ENCODE data around the gene KLHL1. TPM values are rescaled to one million over a fixed set of nuclear protein-coding genes. Genes with fewer than 3 reads are reported as not detected.

Gene KLHL1
- polyA plus RNA-seq, 3 donors: not detected

DNA sequence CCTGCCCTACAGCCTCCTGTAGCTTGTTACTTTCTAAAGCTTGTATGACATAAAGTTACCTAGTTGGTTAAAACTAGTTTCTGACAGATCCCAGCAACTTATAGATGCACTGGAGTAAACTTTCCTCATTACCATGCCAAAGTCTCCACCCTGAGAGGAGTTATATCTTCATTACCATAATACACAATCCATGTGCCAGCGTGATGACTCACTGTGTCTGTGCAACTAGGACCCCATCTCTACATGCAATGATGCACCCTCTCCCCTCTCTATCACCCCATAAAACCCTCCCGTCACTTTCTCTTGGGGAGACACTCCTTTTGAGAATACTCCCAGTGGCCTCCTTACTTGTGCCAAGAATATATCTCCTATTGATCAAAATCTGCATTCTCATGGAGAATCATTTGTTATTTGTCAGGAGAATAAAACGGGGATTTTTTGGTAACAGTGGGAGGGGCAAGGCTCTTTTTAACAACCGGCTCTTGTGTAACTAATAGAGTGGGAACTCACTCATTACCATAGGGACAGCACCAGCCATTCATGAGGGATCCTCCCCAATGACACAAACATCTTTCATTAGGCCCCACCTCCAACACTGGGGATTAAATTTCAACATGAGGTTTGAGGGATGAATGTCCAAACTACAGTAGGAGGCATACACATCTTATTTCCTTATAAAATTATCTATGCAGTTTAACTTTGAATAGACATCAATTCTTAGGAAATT is 235.8 kb downstream of the KLHL1 start:
- Histone ChIP-seq H3K79me2 (ENCODE audit: insufficient read depth, low read length) (no peaks in the 10 kb centered on the region), H4K20me1 (ENCODE audit: insufficient read depth, low read length) (no peaks in the 10 kb centered on the region), H3K36me3 (replicated peaks in 1 of 2; ENCODE audit: control insufficient read depth in 1 of 2, insufficient read depth in 2 of 2, low read length in 2 of 2) (no peaks in the 10 kb centered on the region), H3K9ac (ENCODE audit: insufficient read depth, low read length, poor library complexity, severe bottlenecking) (no peak overlapping the region), H2AFZ (ENCODE audit: insufficient read depth, low read depth, low read length, poor library complexity, severe bottlenecking) (no peak overlapping the region), H3K4me3 (replicated peaks in 1 of 3; ENCODE audit: low read depth in 2 of 3, low read length in 3 of 3) (no peak overlapping the region), H3K4me1 (ENCODE audit: control insufficient read depth in 1 of 2, insufficient read depth in 2 of 2, low read length in 2 of 2) (no peaks in the 10 kb centered on the region), H3K27ac (ENCODE audit: low read depth in 1 of 2, low read length in 2 of 2) (no peak overlapping the region), H3K9me3 (replicated peaks in 1 of 2; ENCODE audit: control insufficient read depth in 1 of 2, insufficient read depth in 1 of 2, low read length in 2 of 2) (no peaks in the 10 kb centered on the region), H3K4me2 (replicated peaks; ENCODE audit: extremely low read depth, low read length, poor library complexity, severe bottlenecking) (no peak overlapping the region), H3K27me3 (ENCODE audit: control insufficient read depth in 2 of 2, insufficient read depth in 2 of 2, low read length in 2 of 2) (no peaks in the 10 kb centered on the region)
- H3K36me3 Mint-ChIP-seq: no peaks in the 10 kb centered on the region
- no peak for TF ChIP-seq CTCF (IDR thresholded peaks at IDR 0.05)
- no peaks in the 10 kb centered on the region for H3K4me1 Mint-ChIP-seq
- DNase-seq: no peak
- H3K9me3 Mint-ChIP-seq: peaks cover 0 to 2% (median 0%) of the 10 kb centered on the region in 7 donors
- no peak overlapping the region for H3K27ac Mint-ChIP-seq
- no peak overlapping the region for H3K4me3 Mint-ChIP-seq
- intact Hi-C loops (cut with micrococcal nuclease): no loop called here
- WGBS (ENCODE audit: insufficient coverage): 88% methylated on average over 1 of the region's 4 CpGs
- H3K27me3 Mint-ChIP-seq (ENCODE audit: low read depth in 3 of 3): no peaks in the 10 kb centered on the region

DNA sequence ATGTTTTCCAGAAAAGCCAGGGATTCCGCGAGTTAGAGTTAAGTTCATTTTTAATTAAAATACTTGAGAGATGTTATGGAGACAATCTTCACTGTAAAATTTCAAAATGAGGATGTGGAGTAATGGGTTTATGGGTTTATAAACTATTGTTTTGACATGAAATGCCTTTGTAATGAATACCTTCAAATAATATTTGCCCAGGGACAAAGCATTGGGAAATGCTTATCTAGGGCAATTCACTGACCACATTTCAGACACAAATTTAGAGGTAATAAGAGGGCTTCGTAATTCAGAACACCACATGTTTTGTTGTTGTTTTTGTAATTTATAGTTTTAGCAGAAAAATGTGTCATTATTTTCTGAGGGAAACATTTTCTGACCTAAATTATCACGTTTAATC is 241.7 kb downstream of the KLHL1 start:
- no peak overlapping the region for H3K4me2 ChIP-seq (replicated peaks; ENCODE audit: extremely low read depth, low read length, poor library complexity, severe bottlenecking)
- H3K27ac ChIP-seq (ENCODE audit: low read depth in 1 of 2, low read length in 2 of 2): no peak overlapping the region
- H3K4me3 Mint-ChIP-seq: no peak overlapping the region
- no peak overlapping the region for H3K4me3 ChIP-seq (replicated peaks in 1 of 3; ENCODE audit: low read depth in 2 of 3, low read length in 3 of 3)
- H3K79me2 ChIP-seq (ENCODE audit: insufficient read depth, low read length): no peaks in the 10 kb centered on the region
- no peaks in the 10 kb centered on the region for H3K4me1 ChIP-seq (ENCODE audit: control insufficient read depth in 1 of 2, insufficient read depth in 2 of 2, low read length in 2 of 2)
- H3K27me3 ChIP-seq (ENCODE audit: control insufficient read depth in 2 of 2, insufficient read depth in 2 of 2, low read length in 2 of 2): no peaks in the 10 kb centered on the region
- no peak for DNase-seq
- no peaks in the 10 kb centered on the region for H3K9me3 ChIP-seq (replicated peaks in 1 of 2; ENCODE audit: control insufficient read depth in 1 of 2, insufficient read depth in 1 of 2, low read length in 2 of 2)
- WGBS (ENCODE audit: insufficient coverage): no CpG with 5 or more reads among the region's 4 CpGs
- H3K27me3 Mint-ChIP-seq (ENCODE audit: low read depth in 3 of 3): no peaks in the 10 kb centered on the region
- no peaks in the 10 kb centered on the region for H3K36me3 ChIP-seq (replicated peaks in 1 of 2; ENCODE audit: control insufficient read depth in 1 of 2, insufficient read depth in 2 of 2, low read length in 2 of 2)
- H3K9me3 Mint-ChIP-seq: peaks cover 0 to 2% (median 0%) of the 10 kb centered on the region in 7 donors
- H3K9ac ChIP-seq (ENCODE audit: insufficient read depth, low read length, poor library complexity, severe bottlenecking): no peak overlapping the region
- H3K4me1 Mint-ChIP-seq: no peaks in the 10 kb centered on the region
- H4K20me1 ChIP-seq (ENCODE audit: insufficient read depth, low read length): no peaks in the 10 kb centered on the region
- H3K27ac Mint-ChIP-seq: no peak overlapping the region
- no peak for TF ChIP-seq CTCF (IDR thresholded peaks at IDR 0.05)
- no peak overlapping the region for H2AFZ ChIP-seq (ENCODE audit: insufficient read depth, low read depth, low read length, poor library complexity, severe bottlenecking)
- H3K36me3 Mint-ChIP-seq: no peaks in the 10 kb centered on the region
- intact Hi-C loops (cut with micrococcal nuclease): no loop called here
